Bronchial epithelial cell (primary cell): ENCODE results near the gene CD164L2. TPM values are rescaled to one million over a fixed set of nuclear protein-coding genes. Genes with fewer than 3 reads are reported as not detected.

Experiments used
- DNase-seq: peaks from one replicate; pipeline ENCODE4 v3.0.0-alpha.2; 2010; ENCODE audit warnings: low read depth
- FAIRE-seq: peaks from 2 replicates; lab custom pipeline; 2011; peaks lifted over from hg19 to GRCh38; lab: Jason Lieb, UNC
- H3K27me3 ChIP-seq: 2 replicates; pipeline ENCODE4 v1.5.1; 2011; ENCODE audit warnings: low read length; ENCODE audit not compliant: control insufficient read depth, insufficient read depth
- H3K36me3 ChIP-seq: 2 replicates; pipeline ENCODE4 v1.5.1; 2011; ENCODE audit warnings: low read length; ENCODE audit not compliant: control insufficient read depth, insufficient read depth
- H3K4me3 ChIP-seq: 2 replicates; pipeline ENCODE4 v1.5.1; 2011; ENCODE audit warnings: mild to moderate bottlenecking, low read depth, low read length, control low read depth
- total RNA-seq: library from RNA; depleted of rRNA; stranded (reverse); fragments of >200 nt; gene quantifications from 2 replicates; pipeline ENCODE4 v1.2.1, GENCODE V29; 2014
- TF ChIP-seq, protein P1 (sequence below): IDR thresholded peaks from 2 replicates; pipeline ENCODE4 v1.5.1; 2011; ENCODE audit warnings: mild to moderate bottlenecking, moderate library complexity, low read length, control low read depth, inconsistent platforms; ENCODE audit not compliant: insufficient read depth, severe bottlenecking

The CD164L2 gene
- total RNA-seq, 1 donor from 2014 or later: 1.1 TPM

DNA sequence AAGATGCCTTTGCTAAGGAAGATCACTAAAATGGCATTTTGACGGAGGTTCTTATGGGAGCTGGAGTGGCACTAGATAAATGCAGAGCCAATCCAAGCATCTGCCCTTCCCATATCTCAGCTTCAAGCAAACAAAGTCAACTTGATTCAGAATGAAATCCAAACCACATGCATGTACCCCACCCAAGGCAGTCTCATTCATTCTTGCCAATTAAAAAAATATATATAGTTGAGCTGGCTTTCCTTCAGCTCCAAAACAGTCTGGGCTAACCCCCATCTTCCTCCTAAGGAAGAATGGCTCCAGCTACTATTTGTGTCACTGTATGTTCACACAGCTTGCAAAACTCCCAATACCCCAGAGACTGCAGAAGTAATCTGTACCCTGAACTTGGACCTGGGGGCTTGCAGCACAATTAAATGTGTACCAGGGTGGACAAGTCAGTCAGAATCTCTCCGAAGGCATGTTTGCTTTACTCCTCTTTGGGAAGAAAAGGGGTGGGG lies 44.7 kb upstream of the CD164L2 start:
- FAIRE-seq: no peak
- Histone ChIP-seq H3K4me3 (no peak overlapping the region), H3K36me3 (peaks cover 17% of the 10 kb centered on the region), H3K27me3 (no peaks in the 10 kb centered on the region)
- TF ChIP-seq, protein P1, sequence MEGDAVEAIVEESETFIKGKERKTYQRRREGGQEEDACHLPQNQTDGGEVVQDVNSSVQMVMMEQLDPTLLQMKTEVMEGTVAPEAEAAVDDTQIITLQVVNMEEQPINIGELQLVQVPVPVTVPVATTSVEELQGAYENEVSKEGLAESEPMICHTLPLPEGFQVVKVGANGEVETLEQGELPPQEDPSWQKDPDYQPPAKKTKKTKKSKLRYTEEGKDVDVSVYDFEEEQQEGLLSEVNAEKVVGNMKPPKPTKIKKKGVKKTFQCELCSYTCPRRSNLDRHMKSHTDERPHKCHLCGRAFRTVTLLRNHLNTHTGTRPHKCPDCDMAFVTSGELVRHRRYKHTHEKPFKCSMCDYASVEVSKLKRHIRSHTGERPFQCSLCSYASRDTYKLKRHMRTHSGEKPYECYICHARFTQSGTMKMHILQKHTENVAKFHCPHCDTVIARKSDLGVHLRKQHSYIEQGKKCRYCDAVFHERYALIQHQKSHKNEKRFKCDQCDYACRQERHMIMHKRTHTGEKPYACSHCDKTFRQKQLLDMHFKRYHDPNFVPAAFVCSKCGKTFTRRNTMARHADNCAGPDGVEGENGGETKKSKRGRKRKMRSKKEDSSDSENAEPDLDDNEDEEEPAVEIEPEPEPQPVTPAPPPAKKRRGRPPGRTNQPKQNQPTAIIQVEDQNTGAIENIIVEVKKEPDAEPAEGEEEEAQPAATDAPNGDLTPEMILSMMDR: no peak
- DNase-seq: no peak

DNA sequence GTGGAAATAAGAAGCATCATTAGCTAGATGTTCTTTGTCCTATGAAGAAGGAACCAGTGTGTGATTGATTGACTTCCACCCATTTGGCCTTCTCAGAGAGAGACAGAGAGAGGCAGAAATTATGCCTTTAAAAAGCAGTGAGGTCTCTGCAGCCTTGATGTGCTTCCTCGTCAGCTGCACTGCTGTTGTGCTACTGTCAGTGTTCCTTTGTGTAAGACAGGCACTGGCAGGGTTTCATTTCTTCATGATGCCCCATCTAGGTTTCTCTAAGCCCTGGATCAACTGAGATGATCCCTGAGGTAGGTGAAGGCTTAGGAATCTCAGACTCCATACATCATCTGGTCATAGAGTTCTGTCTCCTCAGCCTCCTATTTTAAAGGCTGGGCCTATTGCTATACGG lies 44.2 kb upstream of the CD164L2 start:
- Histone ChIP-seq H3K36me3 (peaks cover 17% of the 10 kb centered on the region), H3K27me3 (no peaks in the 10 kb centered on the region), H3K4me3 (no peak overlapping the region)
- no peak for FAIRE-seq
- TF ChIP-seq, protein P1: no peak
- DNase-seq: no peak

DNA sequence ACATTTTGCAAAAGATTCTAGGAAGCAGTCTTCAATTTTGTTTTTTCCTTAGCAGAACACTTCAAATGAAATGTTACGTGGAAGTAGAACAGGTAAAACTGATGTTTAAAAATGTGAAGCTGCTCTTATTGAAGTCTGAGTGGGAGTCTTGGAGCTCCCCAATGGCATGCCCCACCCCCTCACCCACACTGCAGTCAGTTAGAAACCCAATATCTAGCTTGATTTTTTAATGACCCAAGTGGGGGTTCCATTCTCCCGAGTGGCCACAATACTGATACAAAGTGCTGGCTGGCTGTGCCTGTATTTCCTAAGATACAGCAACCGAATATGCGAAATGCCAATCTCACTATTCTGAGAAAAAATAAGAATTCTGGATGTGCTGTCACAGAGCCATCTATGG lies 40.6 kb upstream of the CD164L2 start:
- DNase-seq: no peak
- H3K4me3 ChIP-seq: no peak overlapping the region
- no peak for FAIRE-seq
- H3K36me3 ChIP-seq: peaks cover 16% of the 10 kb centered on the region
- TF ChIP-seq, protein P1: no peak
- H3K27me3 ChIP-seq: no peaks in the 10 kb centered on the region

DNA sequence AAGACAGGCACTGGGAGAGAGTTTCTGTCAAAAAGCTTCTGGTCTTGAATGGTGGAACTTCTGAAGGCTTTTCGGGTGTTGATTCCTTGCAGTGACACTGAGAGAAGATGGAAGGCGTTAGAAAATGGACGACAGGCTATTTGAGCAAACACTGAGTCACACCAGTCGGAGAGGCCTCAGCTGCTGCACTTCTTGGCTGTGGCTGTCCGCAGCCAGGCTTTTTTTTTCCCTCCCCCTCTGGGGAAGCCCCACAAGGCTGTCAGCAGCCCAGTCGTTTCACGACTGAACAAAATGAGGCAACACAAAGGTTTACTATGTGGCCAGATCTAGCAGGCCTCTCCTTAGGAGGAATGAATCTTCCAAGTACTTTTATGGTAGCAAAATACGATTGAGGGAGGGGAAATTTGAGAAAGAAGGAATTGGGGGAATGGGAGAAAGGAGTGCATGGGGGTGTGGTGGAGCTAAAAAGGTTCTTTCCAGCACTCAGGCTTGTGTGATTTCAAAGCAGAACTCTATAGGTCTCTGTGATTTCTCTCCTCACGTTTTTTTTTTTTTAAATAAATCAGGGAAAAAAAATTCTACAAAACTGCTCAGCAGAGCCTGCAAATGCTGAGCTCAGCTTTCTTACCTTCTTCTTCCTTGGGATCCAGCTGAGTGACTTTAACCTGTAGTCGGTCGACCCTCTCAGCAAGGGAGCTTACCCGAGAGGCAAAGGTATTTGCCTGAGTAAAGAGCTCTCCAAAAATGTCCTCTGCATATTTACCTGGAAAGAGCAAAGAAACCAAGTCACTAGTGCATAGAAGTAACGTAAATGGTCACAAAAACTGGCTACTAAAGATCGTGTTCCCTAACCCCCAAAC lies 35.4 kb upstream of the CD164L2 start:
- TF ChIP-seq, protein P1: no peak
- Histone ChIP-seq H3K4me3 (no peak overlapping the region), H3K27me3 (no peaks in the 10 kb centered on the region), H3K36me3 (peaks cover 22% of the 10 kb centered on the region)
- FAIRE-seq (no peak), DNase-seq (peak; percentile 92)

DNA sequence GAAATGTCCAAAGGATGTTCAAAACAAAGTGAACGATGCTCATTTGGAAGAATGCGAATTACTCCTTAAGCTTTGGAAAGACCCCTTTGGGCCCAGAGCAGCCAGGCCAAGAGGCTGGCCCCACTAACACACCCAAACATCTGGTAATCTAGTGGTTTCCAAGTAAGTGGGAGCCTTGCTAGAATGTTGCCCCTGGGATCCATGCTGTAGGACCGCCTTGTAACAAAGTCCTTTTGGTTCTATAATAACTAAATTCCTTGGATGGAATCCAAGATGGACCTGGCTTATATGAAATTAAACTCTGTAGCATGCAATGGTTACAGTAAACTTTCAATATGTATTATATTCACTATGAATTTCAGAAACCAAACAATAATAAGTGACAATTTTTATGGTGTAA lies 34.6 kb upstream of the CD164L2 start:
- FAIRE-seq (no peak), DNase-seq (no peak)
- H3K27me3 ChIP-seq: no peaks in the 10 kb centered on the region
- H3K4me3 ChIP-seq: no peak overlapping the region
- TF ChIP-seq, protein P1: no peak
- H3K36me3 ChIP-seq: peaks cover 25% of the 10 kb centered on the region
